Activated naive CD4-positive, alpha-beta T cell treated with anti-CD3 and anti-CD28 coated beads, Interleukin-2, amount 10 ng/mL, durations not matched to agents 5 hours and 36 hours (primary cell): ENCODE measurements around the gene GRK6. TPM values are rescaled to one million over a fixed set of nuclear protein-coding genes. Genes with fewer than 3 reads are reported as not detected.

Source experiments
- total RNA-seq, 2 experiments: library from RNA; stranded (reverse); gene quantifications; one replicate each; pipeline ENCODE4 v1.2.3, GENCODE V29; 2021

Gene GRK6
- total RNA-seq: 100 to 1,000 TPM; 246 to 250 TPM

DNA sequence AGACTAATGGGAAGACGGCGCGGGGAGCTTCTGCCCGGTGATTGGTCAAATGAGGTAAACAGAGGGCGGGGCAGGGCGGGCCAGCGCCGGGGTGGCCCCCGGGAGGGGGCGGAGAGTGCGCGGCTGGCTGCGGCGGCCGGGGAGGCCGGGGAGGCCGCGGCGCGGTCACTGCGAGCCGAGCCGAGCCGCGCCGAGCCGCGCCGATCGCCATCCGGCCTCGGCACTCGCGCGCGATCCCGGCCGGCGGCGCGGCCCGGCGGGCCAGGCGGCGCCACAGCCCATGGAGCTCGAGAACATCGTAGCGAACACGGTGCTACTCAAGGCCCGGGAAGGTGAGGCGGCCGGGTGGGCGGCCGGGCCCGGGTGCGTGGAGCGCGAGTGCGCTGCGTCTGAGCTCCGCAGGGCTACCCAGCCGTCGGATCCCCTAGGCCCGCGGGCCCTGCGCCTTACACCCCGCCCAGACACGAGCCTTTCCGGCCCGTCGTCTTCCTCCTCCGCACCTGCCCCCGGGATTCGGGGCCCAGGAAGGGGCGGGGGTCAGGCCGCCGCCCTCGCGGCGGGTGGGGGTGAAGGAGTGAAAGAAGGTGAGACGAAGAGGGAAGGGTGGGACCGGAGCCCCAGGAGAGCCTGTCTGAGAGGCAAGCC, at the start of gene GRK6:
TSS of gene GRK6 (plus strand) at position 111 of the 645 bp plus-strand sequence. CDS start at position 281, 170 bp downstream.

DNA sequence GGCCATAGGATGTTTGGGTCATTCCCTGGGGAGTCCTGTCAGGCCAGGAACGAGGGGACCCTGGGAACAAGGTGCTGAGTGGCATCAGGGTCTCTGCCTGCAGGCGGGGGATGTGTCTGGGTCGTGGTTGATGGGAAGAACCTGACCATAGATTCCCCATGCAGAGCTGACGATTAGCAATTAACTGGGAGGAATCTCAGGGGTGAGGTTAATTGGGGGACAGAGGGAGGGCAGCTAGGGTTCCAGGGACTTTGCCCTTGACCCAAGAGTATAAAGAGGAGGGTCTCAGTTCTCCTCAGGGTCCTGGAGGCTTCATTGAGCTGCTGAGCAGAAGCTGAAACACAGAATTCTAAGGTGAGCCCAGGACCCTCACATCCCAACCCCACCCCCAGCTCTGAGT, 42.3 kb upstream of the GRK6 start, which contains the start of gene SLC34A1:
TSS of gene SLC34A1 (plus strand) at position 301 of the 400 bp plus-strand sequence. CDS start 1,308 bp downstream, outside the sequence.

DNA sequence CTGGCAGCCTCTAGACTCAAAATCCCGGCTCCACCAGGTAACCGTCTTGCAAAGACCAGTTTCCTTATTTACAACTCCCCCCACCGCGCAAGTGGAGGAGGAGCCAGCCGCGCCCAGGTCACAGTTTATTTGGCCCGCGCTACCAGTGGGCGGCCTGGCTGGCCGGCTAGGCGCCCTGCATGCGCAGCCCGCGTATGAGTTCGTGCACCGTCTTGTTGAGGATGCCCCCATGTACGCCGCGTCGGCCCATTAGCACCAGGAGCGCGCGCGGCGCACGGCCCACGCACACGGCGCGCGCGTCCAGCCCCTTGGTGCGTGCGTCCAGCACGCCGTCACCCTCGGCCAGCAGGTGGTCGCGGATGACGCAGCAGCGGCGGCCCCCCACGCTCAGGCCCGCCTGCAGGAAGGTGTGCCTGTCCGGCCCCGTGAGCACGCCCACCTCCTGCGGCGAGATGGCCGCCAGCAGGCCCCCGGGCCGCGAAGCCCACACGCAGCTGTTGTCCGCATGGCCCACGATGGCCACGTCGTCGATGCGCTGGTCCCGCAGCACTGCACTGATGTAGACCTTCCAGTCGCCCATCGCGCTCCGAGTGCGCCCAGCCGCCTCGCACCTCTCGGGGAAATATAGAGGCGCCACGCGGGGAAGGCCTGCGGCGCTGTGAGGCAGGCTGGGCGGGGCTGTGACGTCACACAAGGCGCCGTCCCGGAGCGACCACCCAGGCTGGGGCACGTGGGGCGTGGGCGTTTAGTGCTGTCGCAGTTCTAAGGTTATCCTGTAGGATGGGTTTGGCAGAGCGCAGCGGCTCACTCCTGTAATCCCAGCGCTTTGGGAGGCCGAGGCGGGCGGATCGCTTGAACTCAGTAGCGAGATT, 26.2 kb upstream of the GRK6 start, which contains the start of gene PFN3:
TSS of gene PFN3 (minus strand) at position 665 of the 872 bp plus-strand sequence. CDS start at position 580, 85 bp downstream.

DNA sequence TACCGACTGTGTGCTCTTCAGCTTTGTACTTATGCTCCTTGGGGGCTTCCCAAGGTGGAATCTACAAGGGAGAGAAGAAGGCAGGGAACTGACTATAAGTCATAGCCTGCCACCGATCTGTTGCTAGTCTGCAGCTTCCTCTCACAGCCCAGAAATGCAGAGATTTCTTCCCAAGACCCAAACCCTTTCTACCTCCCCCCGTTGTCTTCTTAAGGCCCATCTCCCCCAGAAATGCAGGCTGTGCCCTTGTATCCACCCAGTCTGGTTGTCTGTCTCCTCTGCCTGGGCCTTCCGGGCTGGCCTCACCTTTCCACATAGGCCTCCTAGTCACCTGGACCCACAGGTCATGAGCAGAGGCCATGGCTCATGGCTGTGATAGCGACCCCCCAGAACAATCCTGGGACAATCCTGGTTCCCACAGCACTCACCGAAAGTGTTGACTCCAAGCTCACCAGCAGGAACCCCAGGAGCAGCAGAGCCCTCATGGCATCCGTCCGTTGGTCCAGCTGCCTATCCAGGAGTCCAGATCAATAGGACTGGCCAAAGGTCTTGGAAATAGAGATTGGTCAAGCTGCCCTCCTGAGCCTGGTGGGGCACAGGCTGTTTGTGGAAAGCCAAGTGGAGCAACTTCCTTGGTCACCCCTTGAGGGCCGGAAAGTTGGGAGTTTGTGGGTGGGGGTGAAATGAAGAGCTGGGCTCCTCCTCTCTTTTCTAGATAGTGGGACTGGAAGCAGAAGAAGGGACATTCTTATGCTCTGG, 17.3 kb upstream of the GRK6 start, which contains the start of gene F12:
TSS of gene F12 (minus strand) at position 522 of the 759 bp plus-strand sequence. CDS start at position 485, 37 bp downstream.

DNA sequence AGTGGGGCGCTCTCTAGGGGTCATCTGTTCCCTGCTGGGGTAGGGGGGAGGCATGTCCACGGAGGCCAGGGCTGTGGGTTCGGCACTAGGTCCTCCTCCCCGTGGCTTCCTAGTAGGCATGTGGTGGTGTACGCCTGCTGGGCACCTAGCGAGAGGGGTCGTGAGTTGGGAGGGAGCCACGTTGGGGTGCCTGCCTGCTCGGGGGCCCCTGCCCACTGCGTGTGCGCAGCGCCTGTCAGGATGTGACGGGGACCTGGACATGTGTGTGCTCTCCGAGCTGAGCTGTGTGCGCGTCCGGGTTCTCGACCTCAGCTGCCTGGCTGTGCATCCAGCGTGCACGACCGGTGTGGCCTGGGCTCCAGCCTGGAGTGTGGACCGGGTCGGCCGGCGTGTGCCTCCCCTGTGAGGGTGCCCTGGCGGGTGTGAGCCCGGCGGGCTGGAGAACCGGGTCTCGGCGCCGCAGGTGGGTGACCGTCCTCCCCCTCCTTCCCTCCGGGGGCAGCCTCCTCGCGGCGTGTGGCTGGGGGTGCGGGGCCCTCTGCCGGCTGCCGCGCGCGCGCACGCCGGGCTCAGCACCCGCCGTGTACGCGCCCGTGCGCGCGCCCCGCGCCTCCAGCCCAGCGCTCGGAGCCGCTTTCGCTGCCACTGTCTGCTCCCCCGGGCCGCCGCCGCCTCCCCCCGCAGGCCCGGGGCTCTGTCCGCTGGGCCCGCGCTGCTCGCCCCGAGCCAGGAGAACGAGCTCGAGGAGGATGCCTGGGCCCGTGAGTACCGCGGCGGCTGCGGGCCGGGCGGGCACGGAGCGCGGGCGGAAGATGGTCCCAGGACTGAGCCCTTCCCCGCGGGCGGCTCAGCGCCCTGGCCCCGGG, 20.0 kb downstream of the GRK6 start, which contains the start of gene PRR7:
TSS of gene PRR7 (plus strand) at position 615 of the 866 bp plus-strand sequence. CDS start 8,254 bp downstream, outside the sequence.

DNA sequence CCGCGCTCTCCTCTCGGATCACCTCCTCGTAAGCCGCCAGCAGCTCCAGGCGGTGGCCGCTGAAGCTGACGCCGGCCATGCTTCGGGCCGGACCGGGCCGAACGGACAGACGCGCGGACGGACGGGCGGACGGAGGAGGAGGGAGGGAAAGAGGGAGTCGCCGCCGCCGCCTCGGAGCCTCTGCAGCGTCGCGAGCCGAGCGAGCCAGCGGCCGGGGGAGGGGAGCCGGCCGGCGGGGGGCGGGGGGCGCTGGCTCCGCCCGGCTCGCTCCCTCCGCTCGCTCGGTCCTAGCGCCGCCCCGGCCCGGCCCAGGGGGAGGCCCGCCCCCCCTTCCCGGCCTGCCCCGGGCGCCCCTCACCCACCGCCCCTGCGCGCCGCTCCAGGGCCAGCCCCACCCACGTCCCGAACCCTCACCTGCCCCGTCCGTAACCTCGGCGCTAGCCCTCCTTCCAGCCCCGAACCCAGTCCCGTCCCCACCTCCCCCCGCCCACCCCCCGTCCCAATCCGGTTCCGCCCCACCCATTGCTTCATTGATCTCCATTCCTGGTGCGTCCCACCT, 47.0 kb downstream of the GRK6 start, which contains the start of gene DBN1:
TSS of gene DBN1 (minus strand) at position 192 of the 559 bp plus-strand sequence. CDS start at position 79, 113 bp downstream.

Other genes with a start within 250 kb of the GRK6 start
- gene RAB24, start 123.0 kb upstream of the GRK6 start, total RNA-seq: 10 to 100 TPM; 43.4 to 43.8 TPM
- gene PRELID1, start 122.9 kb upstream of the GRK6 start, total RNA-seq: 100 to 1,000 TPM; 107 to 112 TPM
- gene MXD3, start 114.8 kb upstream of the GRK6 start, total RNA-seq: 10 to 100 TPM; 72.1 to 73.2 TPM
- 100 to 1,000 TPM; 103 to 109 TPM for gene LMAN2, start 75.0 kb upstream of the GRK6 start, total RNA-seq
- 100 to 1,000 TPM; 118 to 121 TPM for gene RGS14, start 68.8 kb upstream of the GRK6 start, total RNA-seq
- under 1 TPM; 0.38 to 0.43 TPM for gene SLC34A1, start 42.2 kb upstream of the GRK6 start, total RNA-seq
- not detected for gene PFN3, start 26.0 kb upstream of the GRK6 start, total RNA-seq
- under 1 TPM; 0.68 to 0.70 TPM for gene F12, start 17.1 kb upstream of the GRK6 start, total RNA-seq
- 1 to 10 TPM; 8.4 to 8.7 TPM for gene PRR7, start 20.1 kb downstream of the GRK6 start, total RNA-seq
- gene DBN1, start 47.0 kb downstream of the GRK6 start, total RNA-seq: 1 to 10 TPM; 4.7 to 5.0 TPM
- 10 to 100 TPM; 26.6 to 27.3 TPM for gene PDLIM7, start 70.9 kb downstream of the GRK6 start, total RNA-seq
- gene DOK3, start 83.2 kb downstream of the GRK6 start, total RNA-seq: 1 to 10 TPM; 2.1 to 3.3 TPM
- 100 to 1,000 TPM in 1 of 2 experiments, 10 to 100 TPM in 1; 98.2 to 101 TPM for gene DDX41, start 90.3 kb downstream of the GRK6 start, total RNA-seq
- gene FAM193B, start 127.9 kb downstream of the GRK6 start, total RNA-seq: 100 to 1,000 TPM; 109 to 112 TPM
- 100 to 1,000 TPM; 102 to 109 TPM for gene TMED9, start 165.5 kb downstream of the GRK6 start, total RNA-seq
- 10 to 100 TPM; 23.5 to 25.2 TPM for gene B4GALT7, start 173.5 kb downstream of the GRK6 start, total RNA-seq